ENCODE data around the gene CCN2. TPM values are rescaled to one million over a fixed set of nuclear protein-coding genes. Genes with fewer than 3 reads are reported as not detected.

The CCN2 gene
- total RNA-seq, 1 experiment from 2014 or later = 67.8 TPM

- Mint-ChIP-seq H3K27ac (no peak overlapping the region), H3K27me3 (ENCODE audit: low read depth) (no peaks in the 10 kb centered on the region; the same call in 1 of the 2 replicates), H3K9me3 (peaks cover 71% of the 10 kb centered on the region), H3K36me3 (peaks cover 98% of the 10 kb centered on the region), H3K4me3 (no peak overlapping the region), H3K4me1 (peaks cover 64% of the 10 kb centered on the region)
- ATAC-seq (no peak), DNase-seq (ENCODE audit: low spot score) (no peak)
- ChIA-PET CTCF (no interaction called here), POLR2A (no interaction called here)
- TF ChIP-seq IRF2 (CRISPR knock-in tag; IDR thresholded peaks at IDR 0.05; ENCODE audit: borderline replicate concordance, low read depth) (no peak), NFATC4 (CRISPR knock-in tag; IDR thresholded peaks at IDR 0.05) (peak; percentile 68; the same call in 1 of the 2 replicates), E2F5 (CRISPR knock-in tag; IDR thresholded peaks at IDR 0.05) (no peak), ZNF121 (CRISPR knock-in tag; IDR thresholded peaks at IDR 0.05) (no peak), ZNF532 (CRISPR knock-in tag; IDR thresholded peaks at IDR 0.05; ENCODE audit: borderline replicate concordance) (no peak), NR1H2 (CRISPR knock-in tag; IDR thresholded peaks at IDR 0.05) (no peak), TCF7 (CRISPR knock-in tag; IDR thresholded peaks at IDR 0.05; ENCODE audit: low read depth) (no peak), ZMAT4 (CRISPR knock-in tag; IDR thresholded peaks at IDR 0.05) (peak; percentile 76; the same call in 1 of the 2 replicates), PREB (CRISPR knock-in tag; IDR thresholded peaks at IDR 0.05; ENCODE audit: borderline replicate concordance) (no peak), ARID4B (CRISPR knock-in tag; IDR thresholded peaks at IDR 0.05; ENCODE audit: borderline replicate concordance) (no peak), FOXJ3 (CRISPR knock-in tag; IDR thresholded peaks at IDR 0.05; ENCODE audit: borderline replicate concordance) (no peak), ZNF425 (CRISPR knock-in tag; conservative IDR thresholded peaks at IDR 0.05) (0 out of 2 replicates have a peak, but pooled peaks have one; percentile 33), GABPB1 (CRISPR knock-in tag; IDR thresholded peaks at IDR 0.05) (no peak), NFYB (CRISPR knock-in tag; conservative IDR thresholded peaks at IDR 0.05; ENCODE audit: low read depth) (no peak)
Observed at GRCh38 chr6:131914234-131914633, 36.9 kb downstream of the CCN2 start.
